ENCODE results near the gene NUTM2E.
"Not testable (repeated sequence)": the region's sequence is repeated elsewhere in the genome, so short reads cannot be mapped to it uniquely, and the experiment has no call there.

NUTM2E gene

GRCh38 chr10:79853191-79853854 is 26.8 kb downstream of the NUTM2E start:
- in situ Hi-C loops (cut with MboI; ENCODE audit: low pct_unique_long_range_greater_than_20kb, low sequenced_read_pairs); DNase-seq: not testable (repeated sequence)

- in situ Hi-C loops (cut with MboI; ENCODE audit: low pct_unique_long_range_greater_than_20kb, low sequenced_read_pairs); DNase-seq: not testable (repeated sequence)
These were observed 35.7 kb downstream of the NUTM2E start for GRCh38 chr10:79862269-79862668.

GRCh38 chr10:79862803-79863202 is 36.3 kb downstream of the NUTM2E start:
- in situ Hi-C loops (cut with MboI; ENCODE audit: low pct_unique_long_range_greater_than_20kb, low sequenced_read_pairs); DNase-seq: not testable (repeated sequence)

GRCh38 chr10:79866903-79867551 is 40.5 kb downstream of the NUTM2E start:
- in situ Hi-C loops (cut with MboI; ENCODE audit: low pct_unique_long_range_greater_than_20kb, low sequenced_read_pairs); DNase-seq: not testable (repeated sequence)

- DNase-seq; in situ Hi-C loops (cut with MboI; ENCODE audit: low pct_unique_long_range_greater_than_20kb, low sequenced_read_pairs): not testable (repeated sequence)
These were observed 41.5 kb downstream of the NUTM2E start for GRCh38 chr10:79868023-79868422.

- DNase-seq; in situ Hi-C loops (cut with MboI; ENCODE audit: low pct_unique_long_range_greater_than_20kb, low sequenced_read_pairs): not testable (repeated sequence)
These were observed 43.0 kb downstream of the NUTM2E start for GRCh38 chr10:79869439-79870097.

GRCh38 chr10:79871729-79872128 is 45.2 kb downstream of the NUTM2E start:
- in situ Hi-C loops (cut with MboI; ENCODE audit: low pct_unique_long_range_greater_than_20kb, low sequenced_read_pairs); DNase-seq: not testable (repeated sequence)

Measured in KBM-7 (cell line).